ENCODE measurements around the gene MGST3. TPM values are rescaled to one million over a fixed set of nuclear protein-coding genes. Genes with fewer than 3 reads are reported as not detected.

The MGST3 gene
- total RNA-seq, 1 experiment from 2014 or later: 87.7 TPM

DNA sequence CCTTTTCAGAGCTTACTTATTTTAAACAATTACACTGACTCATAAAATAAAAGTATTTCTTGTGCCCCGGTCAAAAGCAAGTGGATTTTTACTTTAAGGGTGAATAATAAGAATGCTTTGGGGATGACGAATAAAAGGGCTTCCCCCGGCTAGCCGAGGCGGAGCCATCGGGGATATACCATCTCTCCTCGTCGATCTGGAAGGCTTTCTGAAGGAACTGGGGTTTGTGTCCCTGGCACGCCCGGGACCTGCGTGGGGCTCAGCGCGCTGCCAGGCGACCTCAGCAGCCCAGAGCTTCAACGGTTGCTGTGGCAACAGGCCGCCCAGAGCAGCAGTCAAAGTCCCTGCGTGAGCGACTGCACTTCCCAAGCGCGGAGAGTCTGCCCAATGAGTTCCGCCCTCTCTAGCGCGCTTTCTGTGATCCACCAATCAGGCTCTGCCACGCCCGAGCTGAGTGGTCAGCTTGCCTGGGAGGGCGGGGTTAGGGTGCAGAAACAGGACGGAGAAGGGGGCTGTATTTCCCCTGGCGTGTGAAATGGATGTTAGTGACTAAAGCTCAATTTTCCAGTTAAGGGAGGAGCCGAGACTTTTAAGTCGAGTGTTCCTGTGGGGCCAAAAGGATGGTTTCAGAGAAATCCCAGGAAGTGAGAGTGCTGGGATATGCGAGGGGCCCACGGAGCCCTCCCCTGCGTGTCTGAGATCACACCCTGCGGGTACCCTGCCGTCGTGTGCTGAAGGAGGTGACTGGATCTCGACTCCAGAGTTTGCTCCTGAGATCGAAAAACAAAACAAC is 33.0 kb upstream of the MGST3 start:
- Histone ChIP-seq H2BK15ac (ENCODE audit: low read depth, low read length) (no peak overlapping the region), H2AFZ (ENCODE audit: low read length) (peak overlapping the region; percentile 40), H3K14ac (ENCODE audit: insufficient read depth, low read length) (peak overlapping the region; percentile 72; the same call in 1 of the 2 replicates), H3K27ac (ENCODE audit: insufficient read length, low read depth, low read length) (peak overlapping the region; percentile 9), H4K8ac (replicated peaks; ENCODE audit: insufficient read length, low read depth, low read length) (no peak overlapping the region), H2BK20ac (ENCODE audit: low read depth, low read length, poor library complexity, severe bottlenecking) (no peak overlapping the region), H4K20me1 (ENCODE audit: control insufficient read depth, insufficient read depth, insufficient read length) (no peaks in the 10 kb centered on the region), H3K9me3 (ENCODE audit: control insufficient read depth, low read depth, low read length) (no peaks in the 10 kb centered on the region), H3K4ac (ENCODE audit: low read depth, low read length) (no peak overlapping the region), H3K9ac (ENCODE audit: extremely low read depth, insufficient read length, low read length) (peak overlapping the region; percentile 76), H3K23me2 (ENCODE audit: insufficient read length, low read depth, low read length, poor library complexity, severe bottlenecking) (peaks cover 4% of the 10 kb centered on the region), H3K79me1 (ENCODE audit: insufficient read depth, low read depth, low read length, poor library complexity, severe bottlenecking) (no peaks in the 10 kb centered on the region), H2BK12ac (ENCODE audit: insufficient read length, low read depth, low read length) (no peak overlapping the region), H3K23ac (ENCODE audit: insufficient read length, low read depth, low read length) (no peak overlapping the region), H3K18ac (ENCODE audit: insufficient read length, low read depth, low read length) (peak overlapping the region; percentile 54), H4K91ac (ENCODE audit: insufficient read length, low read depth, low read length) (no peak overlapping the region), H2BK120ac (ENCODE audit: low read depth, low read length, poor library complexity, severe bottlenecking) (no peak overlapping the region), H3K4me1 (ENCODE audit: insufficient read depth, low read length) (no peaks in the 10 kb centered on the region), H2AK5ac (ENCODE audit: insufficient read length, low read length) (no peak overlapping the region), H3T11ph (ENCODE audit: low read length) (no peak overlapping the region), H3K56ac (ENCODE audit: insufficient read length, low read depth, low read length) (no peak overlapping the region), H4K5ac (ENCODE audit: insufficient read length, low read depth, low read length) (no peak overlapping the region), H3K79me2 (ENCODE audit: insufficient read depth, low read length) (no peaks in the 10 kb centered on the region), H2BK5ac (ENCODE audit: insufficient read length, low read length) (no peak overlapping the region), H3K4me2 (ENCODE audit: insufficient read depth, insufficient read length, low read length) (peak overlapping the region; percentile 85), H3K27me3 (ENCODE audit: insufficient read depth, low read length) (no peaks in the 10 kb centered on the region)
- peaks cover 2% of the 10 kb centered on the region for H3K27me3 Mint-ChIP-seq (ENCODE audit: low read depth)
- peak overlapping the region; percentile 57 to 96 (median 95) for H3K27ac Mint-ChIP-seq
- peaks cover 29 to 34% of the 10 kb centered on the region in 2 experiments for H3K4me1 Mint-ChIP-seq
- H3K36me3 Mint-ChIP-seq (ENCODE audit: insufficient read depth in 1 of 3, low read depth in 3 of 3): no peaks in the 10 kb centered on the region
- peak; percentile 96 for DNase-seq
- no peaks in the 10 kb centered on the region for H3K9me3 Mint-ChIP-seq
- TF ChIP-seq, protein P1, sequence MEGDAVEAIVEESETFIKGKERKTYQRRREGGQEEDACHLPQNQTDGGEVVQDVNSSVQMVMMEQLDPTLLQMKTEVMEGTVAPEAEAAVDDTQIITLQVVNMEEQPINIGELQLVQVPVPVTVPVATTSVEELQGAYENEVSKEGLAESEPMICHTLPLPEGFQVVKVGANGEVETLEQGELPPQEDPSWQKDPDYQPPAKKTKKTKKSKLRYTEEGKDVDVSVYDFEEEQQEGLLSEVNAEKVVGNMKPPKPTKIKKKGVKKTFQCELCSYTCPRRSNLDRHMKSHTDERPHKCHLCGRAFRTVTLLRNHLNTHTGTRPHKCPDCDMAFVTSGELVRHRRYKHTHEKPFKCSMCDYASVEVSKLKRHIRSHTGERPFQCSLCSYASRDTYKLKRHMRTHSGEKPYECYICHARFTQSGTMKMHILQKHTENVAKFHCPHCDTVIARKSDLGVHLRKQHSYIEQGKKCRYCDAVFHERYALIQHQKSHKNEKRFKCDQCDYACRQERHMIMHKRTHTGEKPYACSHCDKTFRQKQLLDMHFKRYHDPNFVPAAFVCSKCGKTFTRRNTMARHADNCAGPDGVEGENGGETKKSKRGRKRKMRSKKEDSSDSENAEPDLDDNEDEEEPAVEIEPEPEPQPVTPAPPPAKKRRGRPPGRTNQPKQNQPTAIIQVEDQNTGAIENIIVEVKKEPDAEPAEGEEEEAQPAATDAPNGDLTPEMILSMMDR (conservative IDR thresholded peaks at IDR 0.05): no peak
- WGBS (ENCODE audit: extremely low coverage, insufficient read length, low lambda C conversion rate): no CpG with 5 or more reads among the region's 38 CpGs
- peak overlapping the region; percentile 85 to 97 for H3K4me3 Mint-ChIP-seq

Measured in H9 (cell line).